GM18909 (cell line): ENCODE data around the gene INO80C.
A peak's percentile ranks its signal among the peaks of the same experiment; 100 is the strongest.
"Not testable (repeated sequence)": the region's sequence is repeated elsewhere in the genome, so short reads cannot be mapped to it uniquely, and the experiment has no call there.

Source experiments
- ATAC-seq: cut with Tn5 transposase; IDR thresholded peaks from one replicate; pipeline ENCODE4 v1.9.1; 2021; ENCODE audit warnings: mild to moderate bottlenecking; ENCODE audit not compliant: unreplicated experiment, poor library complexity

Gene INO80C

DNA sequence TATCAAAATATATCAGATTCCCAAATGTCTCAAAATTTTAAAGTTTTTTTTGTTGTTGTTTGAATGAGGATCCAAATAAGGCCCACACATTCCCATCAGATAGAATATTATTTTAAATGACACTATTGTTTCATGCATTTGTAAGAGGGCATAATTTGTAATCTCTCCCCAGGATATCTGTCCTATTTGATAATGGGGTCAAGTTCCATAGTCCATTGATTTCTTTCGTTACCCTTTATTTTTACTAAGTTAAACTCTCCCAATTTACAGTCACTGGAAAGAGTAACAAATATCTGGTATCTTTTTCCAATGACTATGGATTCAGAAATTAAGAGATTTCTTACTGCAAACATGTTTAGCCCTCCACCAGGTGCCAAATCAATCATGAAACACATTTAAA lies 32.4 kb downstream of the INO80C start:
- ATAC-seq: no peak

DNA sequence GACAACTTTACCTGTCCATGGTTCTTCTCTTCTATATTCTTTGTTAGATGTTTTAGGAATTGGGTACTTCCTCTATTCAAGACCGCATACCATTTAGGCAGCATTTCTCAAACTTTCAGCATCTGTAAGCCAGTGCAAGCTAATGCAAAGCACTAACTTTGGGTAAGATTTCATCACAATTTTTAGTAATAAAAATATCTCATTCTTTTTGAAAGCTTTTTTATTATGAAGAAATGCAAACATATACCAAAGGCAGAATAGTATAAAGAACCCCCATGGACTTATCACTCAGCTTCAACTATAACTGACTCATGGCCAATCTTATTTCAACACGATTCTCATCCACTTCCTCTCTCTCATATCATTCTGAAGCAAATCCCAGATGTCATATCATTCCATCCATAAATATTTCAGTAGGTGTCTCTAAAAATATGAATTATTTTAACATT lies 32.9 kb downstream of the INO80C start:
- no peak for ATAC-seq

DNA sequence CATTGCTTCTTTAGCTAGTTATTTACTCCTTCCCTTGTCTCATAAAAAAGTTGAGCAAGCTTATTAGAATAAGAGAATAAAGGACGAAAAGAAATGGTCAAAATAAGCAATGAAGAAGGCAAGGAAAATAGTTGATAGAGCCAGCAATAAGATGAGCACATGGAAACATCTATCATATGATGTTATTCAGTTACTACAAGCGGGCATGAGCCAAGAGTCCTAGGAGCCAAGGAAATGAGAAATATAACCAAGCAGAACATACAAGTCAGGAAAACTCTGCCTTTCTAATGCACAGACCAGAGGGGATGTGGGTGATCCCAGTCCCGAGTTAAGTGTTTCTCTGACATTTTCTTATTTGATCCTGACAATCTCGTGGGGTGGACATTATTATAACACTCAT lies 33.9 kb downstream of the INO80C start:
- ATAC-seq: no peak

DNA sequence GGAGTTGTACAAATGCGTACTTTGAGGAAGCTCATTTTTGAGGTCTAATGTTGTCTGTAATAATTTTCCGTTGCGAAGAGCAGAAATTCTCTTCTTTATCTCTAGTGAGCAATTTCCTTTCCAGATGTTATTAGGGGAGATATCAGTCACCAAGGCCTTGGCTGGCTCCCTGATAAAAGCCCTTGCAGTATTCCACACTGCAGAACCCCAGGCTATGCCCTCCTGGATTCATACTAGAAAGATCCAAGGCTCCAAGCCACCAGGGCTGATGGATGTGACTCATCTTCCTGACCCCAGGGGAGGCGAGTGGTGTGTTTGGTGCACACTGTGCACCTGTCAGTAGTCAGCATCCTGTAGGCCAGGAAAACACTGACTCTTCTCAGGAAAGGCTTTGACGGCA lies 34.7 kb downstream of the INO80C start:
- no peak for ATAC-seq

DNA sequence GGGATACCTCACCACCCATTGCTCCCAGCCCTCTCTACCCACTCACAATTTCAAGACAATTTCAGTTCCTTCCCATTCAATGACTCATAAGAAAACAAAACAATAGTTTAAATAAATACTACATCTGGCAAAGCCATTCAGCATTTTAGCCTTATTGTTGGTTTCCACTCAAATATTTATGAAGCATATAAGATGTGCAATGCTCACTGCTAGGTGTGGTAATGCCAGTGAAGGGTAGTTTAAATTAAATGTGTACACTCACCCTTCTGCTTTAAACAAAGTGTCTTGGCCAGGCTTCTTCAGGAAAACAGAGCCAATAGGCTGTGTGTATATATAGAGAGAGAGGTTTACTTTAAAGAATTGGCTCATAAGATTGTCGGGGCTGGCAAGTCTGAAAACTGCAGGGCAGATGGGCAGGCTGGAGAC lies 37.0 kb downstream of the INO80C start:
- no peak for ATAC-seq

DNA sequence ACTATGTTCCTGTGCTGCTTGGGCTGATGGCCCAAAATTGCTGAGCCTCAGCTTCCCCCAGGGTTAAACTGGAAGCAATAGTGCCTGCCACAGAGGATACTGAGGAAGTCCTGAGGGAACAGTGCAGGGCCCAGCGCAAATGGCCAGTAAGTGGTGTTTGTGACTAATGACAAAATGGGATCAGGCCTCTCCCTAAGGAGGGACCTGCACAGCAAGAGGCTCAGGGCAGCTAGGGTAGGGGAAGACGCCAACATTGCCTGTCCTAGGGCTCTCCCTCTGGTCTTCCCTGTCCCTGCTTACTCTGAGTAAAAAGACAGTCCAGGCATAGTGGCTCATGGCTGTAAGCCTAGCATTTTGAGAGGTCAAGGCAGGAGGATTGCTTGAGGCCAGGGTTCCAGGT lies 37.8 kb downstream of the INO80C start:
- no peak for ATAC-seq

DNA sequence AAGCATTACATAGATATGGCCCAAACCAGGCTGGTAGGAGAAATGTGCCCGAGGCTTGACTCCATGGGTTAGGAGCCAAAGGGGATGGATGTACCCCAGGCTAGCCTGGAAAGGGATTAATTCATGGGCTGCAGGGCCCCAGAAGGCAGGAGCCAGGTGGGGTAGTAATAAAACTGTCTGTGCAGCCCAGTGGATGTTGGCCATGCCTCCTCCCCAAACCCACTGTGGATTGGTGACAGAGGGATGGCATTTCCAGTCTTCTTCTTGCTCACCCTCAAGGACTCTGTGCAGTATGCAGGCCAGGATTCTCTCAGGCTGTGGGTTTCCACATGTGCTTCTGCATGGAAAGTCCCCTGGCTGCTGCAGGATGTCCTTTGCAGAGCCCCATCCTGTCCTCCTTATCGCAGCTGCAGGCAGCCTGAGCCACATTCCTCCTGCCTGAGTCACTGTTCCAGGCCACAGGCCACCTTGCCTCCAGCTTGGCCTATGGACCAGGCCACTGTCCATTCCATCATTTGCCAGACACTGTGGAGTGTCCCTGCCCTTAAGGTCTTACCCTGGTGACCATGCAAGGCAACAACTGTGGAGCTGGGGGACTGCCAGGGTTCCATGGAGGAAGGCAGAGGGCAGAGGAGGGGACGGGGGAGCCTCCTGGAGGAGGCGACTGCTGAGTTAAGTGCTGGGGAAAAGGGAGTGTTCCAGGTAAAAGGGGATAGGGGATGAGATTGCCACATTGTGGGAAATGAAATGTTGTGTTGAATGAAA lies 38.9 kb downstream of the INO80C start:
- peak; percentile 68 for ATAC-seq

DNA sequence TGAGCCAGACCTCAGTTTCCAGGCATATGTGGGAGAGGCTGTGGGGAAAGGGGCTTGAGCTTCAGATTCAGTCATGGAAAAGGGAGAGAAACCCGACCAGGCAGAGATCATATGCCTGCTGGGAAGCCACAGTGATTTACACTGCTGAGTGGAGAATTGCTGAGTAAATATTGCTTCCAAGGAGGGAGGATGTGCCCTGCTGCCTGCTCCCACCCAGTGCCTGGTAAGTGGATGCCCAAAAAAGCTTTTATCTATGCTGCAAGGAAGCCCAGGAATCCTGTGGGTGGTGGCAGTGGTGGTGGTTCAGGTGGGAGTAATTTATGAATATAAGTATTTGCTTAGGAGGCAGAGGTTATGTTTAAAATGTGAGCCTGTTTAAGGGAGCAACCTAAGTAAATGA lies 39.5 kb downstream of the INO80C start:
- ATAC-seq: no peak

DNA sequence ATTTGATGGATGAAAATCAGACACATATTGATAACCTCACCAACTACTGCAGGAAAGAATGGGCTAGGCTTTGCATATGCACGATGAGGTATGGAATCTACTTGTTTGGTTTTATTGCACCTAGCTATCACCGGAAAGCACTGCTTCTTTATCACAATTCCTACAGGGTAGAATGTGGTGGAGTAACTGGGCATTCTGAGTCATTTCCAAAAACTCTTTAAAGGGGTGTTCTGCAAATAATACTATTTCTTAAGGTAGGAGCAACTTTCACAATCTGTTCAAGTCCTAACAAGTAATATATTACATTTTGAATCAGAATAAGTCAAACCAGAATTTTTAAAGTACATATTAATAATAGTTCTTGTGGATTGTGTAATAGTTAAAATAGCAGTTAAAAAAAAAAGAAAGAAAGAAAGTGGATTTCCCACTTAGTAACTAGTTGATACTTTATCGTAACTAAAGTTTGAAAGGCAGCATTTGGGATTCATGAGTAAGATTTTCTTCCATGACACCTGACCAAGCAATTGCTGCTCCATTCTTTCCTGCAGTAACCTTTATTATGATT lies 40.5 kb downstream of the INO80C start:
- no peak for ATAC-seq

DNA sequence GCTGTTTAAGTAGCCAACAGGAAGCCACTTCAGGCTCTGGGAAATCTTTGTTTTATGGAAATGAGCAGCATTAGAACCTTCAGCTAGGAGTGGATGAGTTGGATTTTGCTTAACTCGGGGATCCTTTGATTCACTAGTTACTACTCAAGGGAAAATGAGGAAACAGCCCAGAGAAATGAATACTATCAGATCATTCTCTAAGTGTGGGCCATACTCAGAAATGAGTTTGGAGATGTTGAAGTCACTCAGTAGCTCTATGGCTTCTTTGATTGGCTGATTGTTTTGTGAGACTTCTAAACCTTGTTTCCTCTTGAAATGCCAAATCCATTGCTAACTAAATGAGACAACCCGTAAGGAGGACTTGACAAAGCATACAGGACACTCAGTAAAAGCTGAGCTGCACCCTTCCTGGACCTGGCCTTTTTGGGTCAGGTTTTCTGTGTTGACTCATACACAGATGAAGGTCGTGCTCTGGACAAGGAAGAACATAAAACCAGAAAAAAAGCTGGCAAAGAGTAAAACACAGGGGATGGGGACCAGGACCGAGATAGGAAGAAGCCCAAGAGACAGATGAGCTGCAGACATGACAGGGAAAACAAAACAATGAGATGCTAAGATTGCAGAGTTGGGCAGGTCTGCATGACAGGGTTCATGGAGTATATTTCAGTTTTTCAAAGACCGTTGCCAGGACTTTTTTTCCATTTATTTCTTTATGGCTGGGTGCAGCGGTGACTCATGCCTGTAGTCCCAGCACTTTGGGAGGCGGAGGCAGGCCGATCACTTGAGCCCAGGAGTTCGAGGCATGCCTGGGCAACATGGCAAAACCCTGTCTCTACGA lies 41.6 kb downstream of the INO80C start:
- no peak for ATAC-seq

DNA sequence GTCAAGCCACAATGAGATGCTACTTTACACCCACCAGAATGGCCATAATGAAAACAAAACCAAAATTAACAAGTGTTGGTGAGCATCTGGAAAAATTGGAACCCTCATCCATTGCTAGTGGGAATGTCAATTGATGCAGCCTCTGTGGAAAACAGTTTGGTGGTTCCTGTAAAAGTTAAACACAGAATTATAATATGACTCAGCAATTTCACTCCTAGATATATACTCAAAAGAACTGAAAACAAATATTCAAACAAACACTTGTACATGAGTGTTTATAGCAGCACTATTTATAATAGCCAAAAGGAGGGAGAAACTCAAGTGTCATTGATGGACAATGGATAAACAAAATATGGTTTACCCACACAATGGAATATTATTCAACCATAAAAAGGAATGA lies 43.0 kb downstream of the INO80C start:
- ATAC-seq: no peak

DNA sequence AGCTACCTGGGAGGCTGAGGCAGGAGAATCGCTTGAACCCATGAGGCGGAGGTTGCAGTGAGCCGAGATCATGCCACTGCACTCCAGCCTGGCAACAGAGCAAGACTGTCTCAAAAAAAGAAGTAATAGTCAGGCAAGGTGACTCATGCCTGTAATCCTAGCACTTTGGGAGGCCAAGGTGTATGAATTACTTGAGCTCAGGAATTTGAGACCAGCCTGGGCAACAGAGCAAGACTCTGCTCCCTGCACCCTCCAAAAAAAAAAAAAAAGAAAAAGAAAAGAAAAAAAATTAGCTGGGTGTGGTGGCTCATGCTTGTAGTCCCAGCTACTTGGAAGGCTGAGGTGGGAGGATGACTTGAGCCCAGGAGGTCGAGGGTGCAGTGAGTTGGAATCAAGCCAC lies 44.7 kb downstream of the INO80C start:
- ATAC-seq: not testable (repeated sequence)

DNA sequence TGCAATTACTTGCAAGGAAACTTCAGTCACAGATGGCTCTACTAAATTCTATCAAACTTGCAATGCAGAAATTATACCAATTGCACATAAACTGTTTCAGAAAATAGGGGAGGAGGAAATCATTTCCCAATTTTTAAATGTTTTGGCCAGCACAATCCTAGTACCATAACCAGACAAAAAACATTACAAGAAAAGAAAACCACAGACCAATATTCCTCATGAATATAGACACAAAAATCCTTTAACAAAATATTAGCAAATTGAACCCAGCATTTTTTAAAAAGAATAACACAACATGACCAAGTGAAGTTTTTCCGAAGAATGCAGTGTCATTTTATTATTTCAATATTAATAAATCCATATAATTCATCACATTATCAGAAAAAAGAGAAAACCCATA lies 45.8 kb downstream of the INO80C start:
- no peak for ATAC-seq

DNA sequence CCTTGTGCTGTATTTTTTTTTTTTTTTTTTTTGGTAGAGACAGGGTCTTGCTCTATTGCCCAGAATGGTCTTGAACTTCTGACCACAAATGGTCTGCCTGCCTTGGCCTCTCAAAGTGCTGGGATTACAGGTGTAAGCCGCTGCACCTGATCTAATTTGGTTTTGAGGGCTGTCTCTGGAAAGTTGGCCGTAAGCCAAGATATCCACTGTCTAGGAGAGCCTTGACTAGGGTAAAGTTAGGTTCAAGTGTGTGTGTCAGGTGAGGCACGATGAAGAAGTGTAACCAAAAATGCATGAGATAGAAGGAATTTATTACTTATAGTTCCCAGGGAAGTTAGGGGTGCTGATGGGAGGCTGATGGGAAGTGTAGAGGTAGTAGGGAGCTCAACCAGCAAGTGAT lies 46.7 kb downstream of the INO80C start:
- ATAC-seq: no peak

DNA sequence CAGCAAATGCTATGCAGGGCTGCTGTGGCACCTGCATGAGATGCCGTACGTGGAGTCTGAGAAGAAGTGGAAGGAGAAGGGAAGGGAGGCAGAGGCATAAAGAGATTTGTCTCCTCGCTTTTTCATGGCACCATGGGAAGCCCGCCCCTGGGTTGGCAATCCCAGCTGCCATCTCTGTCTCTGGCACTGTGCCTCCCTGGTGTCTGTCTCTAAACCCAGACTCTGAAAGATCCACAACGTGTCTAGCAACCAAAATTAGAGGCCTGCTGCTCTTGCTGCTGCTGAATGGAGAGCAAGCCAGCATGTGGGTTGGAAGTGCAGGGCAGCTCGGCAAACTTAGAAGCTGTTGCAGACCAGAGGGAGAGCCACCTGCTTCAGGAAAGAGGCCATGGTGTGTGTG lies 53.1 kb downstream of the INO80C start:
- no peak for ATAC-seq

DNA sequence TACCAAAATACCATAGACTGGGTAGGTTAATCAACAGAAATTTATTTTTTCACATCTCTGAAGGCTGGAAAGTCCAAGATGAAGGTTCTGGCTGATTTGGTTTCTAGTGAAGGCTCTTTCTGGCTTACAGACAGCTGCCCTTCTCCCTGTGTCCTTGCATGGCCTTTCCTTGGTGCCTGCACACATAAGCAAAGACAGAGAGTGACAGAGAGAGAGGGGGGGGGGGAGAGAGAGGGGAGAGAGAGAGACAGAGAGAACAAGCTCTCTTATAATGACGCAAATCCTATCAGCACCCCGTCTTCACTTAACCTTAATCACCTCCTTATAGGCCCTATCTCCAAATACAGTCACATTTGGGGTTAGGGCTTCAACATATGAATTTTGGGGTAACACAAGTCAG lies 53.9 kb downstream of the INO80C start:
- ATAC-seq: no peak

DNA sequence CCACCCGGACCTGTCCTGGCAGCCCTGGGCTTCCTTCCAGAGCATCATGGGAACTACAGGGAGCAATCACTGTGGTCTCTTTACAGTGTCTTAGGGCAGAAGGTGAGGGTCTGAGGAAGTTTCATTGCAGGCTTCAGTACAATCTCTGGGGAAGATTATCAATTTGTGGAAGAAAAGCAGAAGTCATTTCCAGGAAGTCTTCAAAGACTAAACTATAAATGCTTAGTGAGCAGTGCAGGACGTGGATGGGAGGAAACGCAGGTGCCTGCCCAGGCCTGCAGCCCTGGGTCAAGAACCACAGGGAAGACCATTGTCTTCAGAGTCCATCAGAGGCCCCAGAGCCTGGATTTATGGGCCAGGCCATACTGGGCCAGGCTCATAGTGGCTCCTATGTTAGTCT lies 54.3 kb downstream of the INO80C start:
- ATAC-seq: no peak

DNA sequence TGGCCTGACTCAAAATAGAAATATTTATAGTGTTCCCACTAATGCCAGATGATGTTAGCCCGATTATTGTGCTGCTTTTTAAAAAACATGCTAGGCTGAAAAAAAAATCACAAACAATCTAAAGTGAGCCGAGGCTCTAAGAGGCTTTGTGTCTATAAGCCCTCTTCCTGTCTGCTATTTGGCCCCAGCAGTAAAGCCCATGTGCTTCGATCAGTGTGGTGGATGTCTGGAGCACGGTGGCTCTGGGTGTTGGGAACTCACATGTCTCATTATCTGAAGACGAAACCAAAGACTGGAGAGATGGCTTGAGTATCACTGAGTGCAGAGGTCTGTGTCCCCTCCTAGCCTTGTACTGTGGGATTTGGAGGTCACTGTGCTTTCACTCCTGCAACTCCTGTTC lies 55.1 kb downstream of the INO80C start:
- ATAC-seq: no peak

DNA sequence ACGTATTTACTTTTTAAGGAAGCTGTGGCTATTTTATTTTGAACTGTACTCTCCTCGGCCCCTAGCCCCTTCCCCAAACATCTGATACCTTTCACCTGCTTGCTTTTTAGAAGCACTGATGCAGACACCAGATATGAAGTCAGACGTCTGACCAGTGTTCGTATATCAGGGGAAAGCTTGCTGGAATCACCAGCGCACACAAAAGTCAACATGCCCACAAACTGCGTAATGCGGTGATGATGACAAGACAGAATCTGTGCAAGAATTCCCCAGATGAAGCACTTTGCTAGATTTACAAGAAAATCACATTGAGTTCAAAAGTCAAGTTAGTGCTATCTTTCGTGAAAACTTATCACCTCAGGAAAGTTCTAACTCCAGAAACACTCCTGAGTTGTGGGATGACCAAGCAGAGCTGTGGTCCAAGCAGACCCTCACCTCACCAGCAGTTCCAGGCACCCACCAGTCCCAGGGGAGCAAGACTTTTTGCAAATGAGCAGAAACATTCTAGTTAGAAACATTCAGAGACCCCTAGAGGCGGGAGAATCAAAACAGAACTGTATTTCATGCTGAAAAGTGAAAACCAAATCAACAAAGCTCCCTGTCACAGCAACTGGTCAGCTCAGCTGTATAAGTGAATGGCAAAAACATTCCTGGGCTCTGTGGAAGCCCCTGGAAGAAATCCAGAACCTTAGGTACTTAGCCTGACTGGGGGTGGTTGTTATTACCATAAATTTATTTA lies 55.7 kb downstream of the INO80C start:
- ATAC-seq: no peak

DNA sequence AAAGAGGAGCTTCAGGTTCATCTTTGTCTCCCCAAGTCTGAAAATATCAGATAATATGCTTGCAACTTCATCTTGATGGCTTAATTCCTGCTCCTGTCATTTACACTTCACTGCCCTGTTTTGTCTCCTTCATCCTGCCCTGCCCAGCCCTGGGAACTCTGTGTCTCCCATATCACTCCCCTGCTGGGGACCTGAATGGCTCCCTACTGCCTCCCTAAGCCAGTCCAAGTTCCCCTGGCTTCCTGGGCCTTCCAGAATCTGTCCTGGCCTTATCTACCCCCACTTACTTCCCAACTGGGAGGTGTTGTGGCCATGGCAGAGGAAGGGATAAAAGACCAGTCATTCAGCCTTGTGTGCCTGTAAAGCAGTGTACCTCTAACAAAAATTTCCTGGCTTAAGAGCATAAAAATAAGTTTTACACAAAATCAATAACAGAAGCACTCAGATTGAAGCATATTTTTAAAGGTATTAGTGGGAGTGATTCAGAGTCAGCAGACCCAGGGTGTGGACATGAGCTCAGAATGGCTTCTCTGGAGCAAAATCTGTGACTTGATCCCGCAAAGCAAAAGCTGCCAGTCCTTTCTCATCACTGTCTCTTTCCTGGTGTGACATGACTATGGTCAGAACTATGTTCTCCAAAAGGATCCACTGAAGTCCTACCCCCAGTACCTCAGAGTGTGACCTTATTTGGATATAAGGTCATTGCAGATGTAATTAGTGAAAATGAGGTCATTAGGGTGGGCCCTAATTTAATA lies 59.1 kb downstream of the INO80C start:
- ATAC-seq: no peak
